ENCODE results near the gene CAPN11. TPM values are rescaled to one million over a fixed set of nuclear protein-coding genes. Genes with fewer than 3 reads are reported as not detected.

CAPN11 gene
- total and polyA plus RNA-seq, 4 donors = 0.08 to 0.19 (median 0.09) TPM; not detected in 1

DNA sequence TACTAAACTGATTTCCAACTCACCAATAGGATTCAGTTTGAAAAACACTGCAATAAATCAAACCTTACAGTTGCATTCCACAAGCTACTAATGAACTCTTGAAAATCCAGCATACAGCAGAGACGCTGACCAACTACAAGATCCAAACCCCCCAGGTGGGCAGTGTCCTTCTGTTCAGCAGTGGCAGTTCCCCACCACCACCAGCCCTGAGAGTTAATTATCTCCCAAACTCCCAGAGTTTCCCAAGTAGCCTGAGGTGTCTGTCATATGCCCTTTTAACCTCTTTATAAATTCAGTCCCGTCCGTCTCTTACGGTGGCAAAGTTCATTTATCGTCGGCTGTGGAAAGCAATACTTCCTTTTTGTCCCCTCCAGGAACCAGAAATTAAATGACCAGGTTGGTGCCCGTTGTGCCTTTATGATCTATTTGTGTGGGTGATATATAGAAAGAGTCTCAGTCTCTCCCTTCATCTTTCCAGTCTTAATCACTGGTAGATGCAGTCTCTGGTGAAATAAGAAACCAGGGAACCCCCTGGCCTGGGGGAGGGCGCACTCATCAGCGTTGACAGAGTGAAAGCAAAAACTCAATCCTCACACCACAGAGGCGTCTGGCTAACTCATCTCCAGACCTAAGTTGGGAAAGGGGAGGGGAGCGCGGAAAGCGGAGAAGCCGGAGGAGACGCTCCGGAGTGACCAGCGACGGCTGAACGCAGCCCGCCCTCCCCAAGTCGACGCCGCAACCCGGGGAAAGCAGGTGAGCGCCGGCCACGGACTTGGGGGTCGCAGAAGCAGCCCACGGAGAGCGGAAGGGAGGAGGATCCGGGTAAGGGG lies 32.1 kb upstream of the CAPN11 start:
- H3K4me1 ChIP-seq (ENCODE audit: control insufficient read depth in 4 of 4, insufficient read depth in 4 of 4, low read length in 3 of 4) = peaks cover 14 to 59% (median 45%) of the 10 kb centered on the region in 4 donors
- 1% methylated on average over 31 of the region's 31 CpGs for WGBS

More for the DNA sequence above, 32.1 kb upstream of the CAPN11 start:
- DNase-seq (ENCODE audit: low spot score) = peak; percentile 56
- no peaks in the 10 kb centered on the region for H3K9me3 ChIP-seq (ENCODE audit: control insufficient read depth in 4 of 4, low read length in 3 of 4)
- H3K9ac ChIP-seq (ENCODE audit: low read depth in 1 of 2, low read length in 2 of 2) = peak overlapping the region; percentile 59 to 84
- peak overlapping the region; percentile 78 to 95 (median 83) for H3K4me3 ChIP-seq (ENCODE audit: low read depth in 1 of 3, low read length in 3 of 3)
- no peaks in the 10 kb centered on the region for H3K36me3 ChIP-seq (ENCODE audit: control insufficient read depth in 4 of 4, insufficient read depth in 3 of 4, low read depth in 1 of 4, low read length in 3 of 4)
- peak; percentile 62 to 67 for TF ChIP-seq HNF4A (conservative IDR thresholded peaks at IDR 0.05)
- TF ChIP-seq, protein P1, sequence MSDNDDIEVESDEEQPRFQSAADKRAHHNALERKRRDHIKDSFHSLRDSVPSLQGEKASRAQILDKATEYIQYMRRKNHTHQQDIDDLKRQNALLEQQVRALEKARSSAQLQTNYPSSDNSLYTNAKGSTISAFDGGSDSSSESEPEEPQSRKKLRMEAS (IDR thresholded peaks at IDR 0.05) = no peak
- TF ChIP-seq JUND (IDR thresholded peaks at IDR 0.05) = peak; percentile 17 to 28
- TF ChIP-seq GABPA (IDR thresholded peaks at IDR 0.05 in 1 of 2, conservative IDR thresholded peaks at IDR 0.05 in 1 of 2) = no peak
- peak; percentile 58 to 62 for TF ChIP-seq RXRA (IDR thresholded peaks at IDR 0.05)
- TF ChIP-seq NR2F2 (IDR thresholded peaks at IDR 0.05) = peak; percentile 51
- TF ChIP-seq FOXA2 (IDR thresholded peaks at IDR 0.05) = no peak
- TF ChIP-seq, protein P2, sequence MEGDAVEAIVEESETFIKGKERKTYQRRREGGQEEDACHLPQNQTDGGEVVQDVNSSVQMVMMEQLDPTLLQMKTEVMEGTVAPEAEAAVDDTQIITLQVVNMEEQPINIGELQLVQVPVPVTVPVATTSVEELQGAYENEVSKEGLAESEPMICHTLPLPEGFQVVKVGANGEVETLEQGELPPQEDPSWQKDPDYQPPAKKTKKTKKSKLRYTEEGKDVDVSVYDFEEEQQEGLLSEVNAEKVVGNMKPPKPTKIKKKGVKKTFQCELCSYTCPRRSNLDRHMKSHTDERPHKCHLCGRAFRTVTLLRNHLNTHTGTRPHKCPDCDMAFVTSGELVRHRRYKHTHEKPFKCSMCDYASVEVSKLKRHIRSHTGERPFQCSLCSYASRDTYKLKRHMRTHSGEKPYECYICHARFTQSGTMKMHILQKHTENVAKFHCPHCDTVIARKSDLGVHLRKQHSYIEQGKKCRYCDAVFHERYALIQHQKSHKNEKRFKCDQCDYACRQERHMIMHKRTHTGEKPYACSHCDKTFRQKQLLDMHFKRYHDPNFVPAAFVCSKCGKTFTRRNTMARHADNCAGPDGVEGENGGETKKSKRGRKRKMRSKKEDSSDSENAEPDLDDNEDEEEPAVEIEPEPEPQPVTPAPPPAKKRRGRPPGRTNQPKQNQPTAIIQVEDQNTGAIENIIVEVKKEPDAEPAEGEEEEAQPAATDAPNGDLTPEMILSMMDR (IDR thresholded peaks at IDR 0.05; ENCODE audit: low read depth, low read length, missing input control) = no peak
- TF ChIP-seq, protein P3, sequence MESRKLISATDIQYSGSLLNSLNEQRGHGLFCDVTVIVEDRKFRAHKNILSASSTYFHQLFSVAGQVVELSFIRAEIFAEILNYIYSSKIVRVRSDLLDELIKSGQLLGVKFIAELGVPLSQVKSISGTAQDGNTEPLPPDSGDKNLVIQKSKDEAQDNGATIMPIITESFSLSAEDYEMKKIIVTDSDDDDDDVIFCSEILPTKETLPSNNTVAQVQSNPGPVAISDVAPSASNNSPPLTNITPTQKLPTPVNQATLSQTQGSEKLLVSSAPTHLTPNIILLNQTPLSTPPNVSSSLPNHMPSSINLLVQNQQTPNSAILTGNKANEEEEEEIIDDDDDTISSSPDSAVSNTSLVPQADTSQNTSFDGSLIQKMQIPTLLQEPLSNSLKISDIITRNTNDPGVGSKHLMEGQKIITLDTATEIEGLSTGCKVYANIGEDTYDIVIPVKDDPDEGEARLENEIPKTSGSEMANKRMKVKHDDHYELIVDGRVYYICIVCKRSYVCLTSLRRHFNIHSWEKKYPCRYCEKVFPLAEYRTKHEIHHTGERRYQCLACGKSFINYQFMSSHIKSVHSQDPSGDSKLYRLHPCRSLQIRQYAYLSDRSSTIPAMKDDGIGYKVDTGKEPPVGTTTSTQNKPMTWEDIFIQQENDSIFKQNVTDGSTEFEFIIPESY (IDR thresholded peaks at IDR 0.05) = no peak
- peak; percentile 77 for TF ChIP-seq TAF1 (conservative IDR thresholded peaks at IDR 0.05)
- TF ChIP-seq, protein P4, sequence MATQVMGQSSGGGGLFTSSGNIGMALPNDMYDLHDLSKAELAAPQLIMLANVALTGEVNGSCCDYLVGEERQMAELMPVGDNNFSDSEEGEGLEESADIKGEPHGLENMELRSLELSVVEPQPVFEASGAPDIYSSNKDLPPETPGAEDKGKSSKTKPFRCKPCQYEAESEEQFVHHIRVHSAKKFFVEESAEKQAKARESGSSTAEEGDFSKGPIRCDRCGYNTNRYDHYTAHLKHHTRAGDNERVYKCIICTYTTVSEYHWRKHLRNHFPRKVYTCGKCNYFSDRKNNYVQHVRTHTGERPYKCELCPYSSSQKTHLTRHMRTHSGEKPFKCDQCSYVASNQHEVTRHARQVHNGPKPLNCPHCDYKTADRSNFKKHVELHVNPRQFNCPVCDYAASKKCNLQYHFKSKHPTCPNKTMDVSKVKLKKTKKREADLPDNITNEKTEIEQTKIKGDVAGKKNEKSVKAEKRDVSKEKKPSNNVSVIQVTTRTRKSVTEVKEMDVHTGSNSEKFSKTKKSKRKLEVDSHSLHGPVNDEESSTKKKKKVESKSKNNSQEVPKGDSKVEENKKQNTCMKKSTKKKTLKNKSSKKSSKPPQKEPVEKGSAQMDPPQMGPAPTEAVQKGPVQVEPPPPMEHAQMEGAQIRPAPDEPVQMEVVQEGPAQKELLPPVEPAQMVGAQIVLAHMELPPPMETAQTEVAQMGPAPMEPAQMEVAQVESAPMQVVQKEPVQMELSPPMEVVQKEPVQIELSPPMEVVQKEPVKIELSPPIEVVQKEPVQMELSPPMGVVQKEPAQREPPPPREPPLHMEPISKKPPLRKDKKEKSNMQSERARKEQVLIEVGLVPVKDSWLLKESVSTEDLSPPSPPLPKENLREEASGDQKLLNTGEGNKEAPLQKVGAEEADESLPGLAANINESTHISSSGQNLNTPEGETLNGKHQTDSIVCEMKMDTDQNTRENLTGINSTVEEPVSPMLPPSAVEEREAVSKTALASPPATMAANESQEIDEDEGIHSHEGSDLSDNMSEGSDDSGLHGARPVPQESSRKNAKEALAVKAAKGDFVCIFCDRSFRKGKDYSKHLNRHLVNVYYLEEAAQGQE (IDR thresholded peaks at IDR 0.05) = peak; percentile 43
- TF ChIP-seq, protein P5, sequence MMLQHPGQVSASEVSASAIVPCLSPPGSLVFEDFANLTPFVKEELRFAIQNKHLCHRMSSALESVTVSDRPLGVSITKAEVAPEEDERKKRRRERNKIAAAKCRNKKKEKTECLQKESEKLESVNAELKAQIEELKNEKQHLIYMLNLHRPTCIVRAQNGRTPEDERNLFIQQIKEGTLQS (IDR thresholded peaks at IDR 0.05) = no peak
- peak; percentile 52 for TF ChIP-seq SP1 (IDR thresholded peaks at IDR 0.05)
- TF ChIP-seq HNF4G (IDR thresholded peaks at IDR 0.05) = no peak
- TF ChIP-seq FOXA1 (IDR thresholded peaks at IDR 0.05) = no peak
- H3K27me3 ChIP-seq (ENCODE audit: control insufficient read depth in 4 of 4, insufficient read depth in 4 of 4, low read length in 3 of 4) = no peaks in the 10 kb centered on the region
- peak overlapping the region; percentile 91 to 93 for H3K27ac ChIP-seq (ENCODE audit: low read depth in 1 of 2, low read length in 2 of 2)

Data from liver (tissue), 9 donors.